HL-60 (cell line): Measurements from ENCODE around the gene SPINT2.
A peak's percentile ranks its signal among the peaks of the same experiment; 100 is the strongest.

ENCODE experiments used
- GABPA ChIP-seq: IDR thresholded peaks from 2 replicates; pipeline ENCODE4 v1.6.1; 2012; ENCODE audit warnings: low read depth
- POLR2AphosphoS5 ChIP-seq: IDR thresholded peaks from 2 replicates; pipeline ENCODE4 v1.6.1; 2012; ENCODE audit warnings: low read depth
- SPI1 ChIP-seq: IDR thresholded peaks from 2 replicates; pipeline ENCODE4 v1.6.1; 2012; ENCODE audit warnings: low read depth, mild to moderate bottlenecking, borderline replicate concordance
- TF ChIP-seq, protein P1 (sequence below): IDR thresholded peaks from one replicate; pipeline ENCODE4 v1.5.1; 2011; ENCODE audit warnings: low read length, control low read depth, inconsistent platforms; ENCODE audit not compliant: insufficient read depth
- TF ChIP-seq, protein P2 (sequence below): IDR thresholded peaks from 2 replicates; pipeline ENCODE4 v1.6.1; 2012; ENCODE audit warnings: low read depth; ENCODE audit not compliant: insufficient replicate concordance

DNA sequence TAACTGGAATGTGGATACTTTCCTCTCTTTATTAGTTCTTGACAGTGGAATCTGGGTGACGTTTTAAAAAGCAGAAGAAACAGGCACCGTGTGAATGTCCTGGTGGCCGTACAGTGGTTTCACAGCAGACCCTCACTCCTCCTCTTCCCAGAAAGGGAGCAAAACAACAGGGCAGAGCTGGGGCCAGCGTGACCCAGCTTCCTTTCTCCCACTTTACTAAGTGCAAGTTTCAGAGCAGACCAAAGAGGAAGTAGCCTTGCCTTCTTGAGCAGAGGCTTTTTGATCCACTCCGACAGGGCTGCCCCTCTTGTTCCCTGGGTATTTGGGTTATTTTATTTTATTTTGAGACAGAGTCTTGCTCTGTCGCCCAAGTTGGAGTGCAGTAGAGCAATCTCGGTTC lies 20.0 kb downstream of the SPINT2 start:
- TF ChIP-seq, protein P1, sequence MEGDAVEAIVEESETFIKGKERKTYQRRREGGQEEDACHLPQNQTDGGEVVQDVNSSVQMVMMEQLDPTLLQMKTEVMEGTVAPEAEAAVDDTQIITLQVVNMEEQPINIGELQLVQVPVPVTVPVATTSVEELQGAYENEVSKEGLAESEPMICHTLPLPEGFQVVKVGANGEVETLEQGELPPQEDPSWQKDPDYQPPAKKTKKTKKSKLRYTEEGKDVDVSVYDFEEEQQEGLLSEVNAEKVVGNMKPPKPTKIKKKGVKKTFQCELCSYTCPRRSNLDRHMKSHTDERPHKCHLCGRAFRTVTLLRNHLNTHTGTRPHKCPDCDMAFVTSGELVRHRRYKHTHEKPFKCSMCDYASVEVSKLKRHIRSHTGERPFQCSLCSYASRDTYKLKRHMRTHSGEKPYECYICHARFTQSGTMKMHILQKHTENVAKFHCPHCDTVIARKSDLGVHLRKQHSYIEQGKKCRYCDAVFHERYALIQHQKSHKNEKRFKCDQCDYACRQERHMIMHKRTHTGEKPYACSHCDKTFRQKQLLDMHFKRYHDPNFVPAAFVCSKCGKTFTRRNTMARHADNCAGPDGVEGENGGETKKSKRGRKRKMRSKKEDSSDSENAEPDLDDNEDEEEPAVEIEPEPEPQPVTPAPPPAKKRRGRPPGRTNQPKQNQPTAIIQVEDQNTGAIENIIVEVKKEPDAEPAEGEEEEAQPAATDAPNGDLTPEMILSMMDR, result no peak
- TF ChIP-seq POLR2AphosphoS5 (no peak), SPI1 (peak; percentile 30; the same call in 1 of the 2 replicates), GABPA (no peak)
- TF ChIP-seq, protein P2, sequence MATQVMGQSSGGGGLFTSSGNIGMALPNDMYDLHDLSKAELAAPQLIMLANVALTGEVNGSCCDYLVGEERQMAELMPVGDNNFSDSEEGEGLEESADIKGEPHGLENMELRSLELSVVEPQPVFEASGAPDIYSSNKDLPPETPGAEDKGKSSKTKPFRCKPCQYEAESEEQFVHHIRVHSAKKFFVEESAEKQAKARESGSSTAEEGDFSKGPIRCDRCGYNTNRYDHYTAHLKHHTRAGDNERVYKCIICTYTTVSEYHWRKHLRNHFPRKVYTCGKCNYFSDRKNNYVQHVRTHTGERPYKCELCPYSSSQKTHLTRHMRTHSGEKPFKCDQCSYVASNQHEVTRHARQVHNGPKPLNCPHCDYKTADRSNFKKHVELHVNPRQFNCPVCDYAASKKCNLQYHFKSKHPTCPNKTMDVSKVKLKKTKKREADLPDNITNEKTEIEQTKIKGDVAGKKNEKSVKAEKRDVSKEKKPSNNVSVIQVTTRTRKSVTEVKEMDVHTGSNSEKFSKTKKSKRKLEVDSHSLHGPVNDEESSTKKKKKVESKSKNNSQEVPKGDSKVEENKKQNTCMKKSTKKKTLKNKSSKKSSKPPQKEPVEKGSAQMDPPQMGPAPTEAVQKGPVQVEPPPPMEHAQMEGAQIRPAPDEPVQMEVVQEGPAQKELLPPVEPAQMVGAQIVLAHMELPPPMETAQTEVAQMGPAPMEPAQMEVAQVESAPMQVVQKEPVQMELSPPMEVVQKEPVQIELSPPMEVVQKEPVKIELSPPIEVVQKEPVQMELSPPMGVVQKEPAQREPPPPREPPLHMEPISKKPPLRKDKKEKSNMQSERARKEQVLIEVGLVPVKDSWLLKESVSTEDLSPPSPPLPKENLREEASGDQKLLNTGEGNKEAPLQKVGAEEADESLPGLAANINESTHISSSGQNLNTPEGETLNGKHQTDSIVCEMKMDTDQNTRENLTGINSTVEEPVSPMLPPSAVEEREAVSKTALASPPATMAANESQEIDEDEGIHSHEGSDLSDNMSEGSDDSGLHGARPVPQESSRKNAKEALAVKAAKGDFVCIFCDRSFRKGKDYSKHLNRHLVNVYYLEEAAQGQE, result no peak
